OCI-LY7 (cell line): Measurements from ENCODE around the gene TFB1M. TPM values are rescaled to one million over a fixed set of nuclear protein-coding genes. Genes with fewer than 3 reads are reported as not detected.

ENCODE experiments used
- BruUV-seq: library from RNA; stranded (reverse); fragments of 400-500 nt; replicated peaks from 2 replicates; lab custom pipeline; 2021; lab: Mats Ljungman, UMichigan
- CTCF ChIA-PET: fragments of 300-600 bp; sonication (Branson Sonifier 250); formaldehyde crosslinking; loops from one replicate; lab custom pipeline; 2022; ENCODE audit warnings: antibody characterized with exemption; ENCODE audit not compliant: unreplicated experiment; lab: Charles Lee
- POLR2A ChIA-PET: fragments of 300-600 bp; sonication (Branson Sonifier 250); formaldehyde crosslinking; loops from one replicate; lab custom pipeline; 2022; ENCODE audit warnings: antibody characterized with exemption; lab: Charles Lee
- DNase-seq: peaks from one replicate; pipeline ENCODE4 v3.0.0-alpha.2; 2015; ENCODE audit warnings: low spot score
- H2AFZ ChIP-seq: fragments of 200-600 bp; sonication (generic), shearing (Covaris generic); 2 replicates; pipeline ENCODE4 v1.6.1; 2014; ENCODE audit warnings: mild to moderate bottlenecking, antibody characterized with exemption, low read length, moderate library complexity
- H3K27ac ChIP-seq: fragments of 200-600 bp; sonication (generic); 2 replicates; pipeline ENCODE4 v1.5.1; 2014; ENCODE audit warnings: mixed run types, low read depth, mild to moderate bottlenecking, moderate library complexity, low read length, inconsistent platforms; ENCODE audit not compliant: poor library complexity, severe bottlenecking
- H3K36me3 ChIP-seq: fragments of 200-600 bp; sonication (generic); 2 replicates; pipeline ENCODE4 v1.6.1; 2014; ENCODE audit warnings: mild to moderate bottlenecking, antibody characterized with exemption, low read length, moderate library complexity, mixed read lengths; ENCODE audit not compliant: insufficient read depth
- H3K4me1 ChIP-seq: fragments of 200-600 bp; sonication (generic); 2 replicates; pipeline ENCODE4 v1.5.1; 2014; ENCODE audit warnings: mild to moderate bottlenecking, low read length; ENCODE audit not compliant: insufficient read depth, poor library complexity, severe bottlenecking
- H3K4me2 ChIP-seq: fragments of 200-600 bp; sonication (generic); 2 replicates; pipeline ENCODE4 v1.6.1; 2014; ENCODE audit warnings: mild to moderate bottlenecking, low read length
- H3K4me3 ChIP-seq: fragments of 200-600 bp; sonication (generic); 2 replicates; pipeline ENCODE4 v1.5.1; 2014; ENCODE audit warnings: mild to moderate bottlenecking, low read depth, low read length; ENCODE audit not compliant: poor library complexity, severe bottlenecking
- H3K79me2 ChIP-seq: fragments of 200-600 bp; sonication (generic); 2 replicates; pipeline ENCODE4 v1.6.1; 2016; ENCODE audit warnings: low read depth, mild to moderate bottlenecking, low read length, moderate library complexity, mixed read lengths; ENCODE audit not compliant: insufficient read depth
- H3K9me2 ChIP-seq: fragments of 200-600 bp; sonication (generic); 2 replicates; pipeline ENCODE4 v1.6.1; 2016; ENCODE audit warnings: mild to moderate bottlenecking, low read length, mixed read lengths; ENCODE audit not compliant: insufficient read depth
- H3K9me3 ChIP-seq: fragments of 200-600 bp; sonication (generic); 2 replicates; pipeline ENCODE4 v1.6.1; 2014; ENCODE audit warnings: mild to moderate bottlenecking, mixed run types, low read length, mixed read lengths
- H4K20me1 ChIP-seq: fragments of 200-600 bp; sonication (generic); 2 replicates; pipeline ENCODE4 v1.6.1; 2014; ENCODE audit warnings: mild to moderate bottlenecking, antibody characterized with exemption, low read length, moderate library complexity, mixed read lengths; ENCODE audit not compliant: insufficient read depth
- EZH2phosphoT487 ChIP-seq: fragments of 200-600 bp; sonication (generic); IDR thresholded peaks from 2 replicates; pipeline ENCODE4 v1.6.1; 2018; ENCODE audit warnings: low read depth, borderline replicate concordance, mild to moderate bottlenecking, mixed run types, antibody characterized with exemption, low read length, moderate library complexity, mixed read lengths
- intact Hi-C: fragments of 100-400 bp; cut with micrococcal nuclease; formaldehyde crosslinking; loops from one replicate; pipeline ENCODE4 v1.10.0; 2022; ENCODE audit not compliant: unreplicated experiment
- total RNA-seq, 2 experiments: library from RNA; depleted of rRNA in 1 of 2; stranded (reverse); fragments of >200 nt in 1 of 2; shearing (Covaris generic) in 1 of 2; gene quantifications; 2 replicates each; pipeline ENCODE4 v1.2.3, GENCODE V29; 2014 to 2022
- TF ChIP-seq, protein P1 (sequence below): fragments of 200-600 bp; sonication (generic); conservative IDR thresholded peaks from 2 replicates; pipeline ENCODE4 v1.5.1; 2014; ENCODE audit warnings: mild to moderate bottlenecking, antibody characterized with exemption, low read length, moderate library complexity, mixed read lengths

Gene TFB1M
- total RNA-seq, 2 experiments from 2014 or later, result 34.8 to 62.8 TPM

DNA sequence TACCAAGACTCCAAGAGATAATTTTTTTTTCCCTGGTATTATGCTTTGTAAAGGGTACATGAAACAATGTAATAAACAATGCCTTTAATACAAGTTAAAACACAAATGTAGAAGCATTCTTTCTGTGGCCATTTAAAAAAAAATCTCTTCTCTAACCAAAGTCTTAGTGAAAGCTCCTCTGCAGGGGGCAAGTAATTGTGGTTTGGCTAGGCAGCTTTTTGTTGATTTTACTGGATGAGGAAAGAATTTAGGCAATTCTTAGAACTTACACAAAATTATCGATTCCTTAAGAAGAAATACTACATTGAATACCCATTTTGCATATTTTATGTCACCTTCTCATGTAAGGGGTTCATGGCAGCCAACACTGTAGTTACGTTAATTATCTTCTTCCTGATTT lies 12.4 kb downstream of the TFB1M start:
- Histone ChIP-seq H3K4me2 (no peak overlapping the region), H3K9me2 (no peaks in the 10 kb centered on the region; the same call in 1 of the 2 replicates), H3K4me3 (no peak overlapping the region), H2AFZ (no peak overlapping the region), H3K79me2 (peaks cover 6% of the 10 kb centered on the region; the same call in 1 of the 2 replicates), H3K36me3 (peaks cover 79% of the 10 kb centered on the region), H3K4me1 (no peaks in the 10 kb centered on the region), H3K9me3 (no peaks in the 10 kb centered on the region), H4K20me1 (no peaks in the 10 kb centered on the region), H3K27ac (no peak overlapping the region)
- intact Hi-C loops, result no loop called here
- TF ChIP-seq EZH2phosphoT487, result no peak
- TF ChIP-seq, protein P1, sequence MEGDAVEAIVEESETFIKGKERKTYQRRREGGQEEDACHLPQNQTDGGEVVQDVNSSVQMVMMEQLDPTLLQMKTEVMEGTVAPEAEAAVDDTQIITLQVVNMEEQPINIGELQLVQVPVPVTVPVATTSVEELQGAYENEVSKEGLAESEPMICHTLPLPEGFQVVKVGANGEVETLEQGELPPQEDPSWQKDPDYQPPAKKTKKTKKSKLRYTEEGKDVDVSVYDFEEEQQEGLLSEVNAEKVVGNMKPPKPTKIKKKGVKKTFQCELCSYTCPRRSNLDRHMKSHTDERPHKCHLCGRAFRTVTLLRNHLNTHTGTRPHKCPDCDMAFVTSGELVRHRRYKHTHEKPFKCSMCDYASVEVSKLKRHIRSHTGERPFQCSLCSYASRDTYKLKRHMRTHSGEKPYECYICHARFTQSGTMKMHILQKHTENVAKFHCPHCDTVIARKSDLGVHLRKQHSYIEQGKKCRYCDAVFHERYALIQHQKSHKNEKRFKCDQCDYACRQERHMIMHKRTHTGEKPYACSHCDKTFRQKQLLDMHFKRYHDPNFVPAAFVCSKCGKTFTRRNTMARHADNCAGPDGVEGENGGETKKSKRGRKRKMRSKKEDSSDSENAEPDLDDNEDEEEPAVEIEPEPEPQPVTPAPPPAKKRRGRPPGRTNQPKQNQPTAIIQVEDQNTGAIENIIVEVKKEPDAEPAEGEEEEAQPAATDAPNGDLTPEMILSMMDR, result no peak
- BruUV-seq, result no TSS peak
- DNase-seq, result no peak
- ChIA-PET POLR2A (interaction anchor here (0.7 to 3.0 kb wide), 4 partner anchors 9 to 1988 kb away, joined by 3 to 18 read pairs (median 4); partner anchors contain the start of gene TFB1M), CTCF (no interaction called here)

DNA sequence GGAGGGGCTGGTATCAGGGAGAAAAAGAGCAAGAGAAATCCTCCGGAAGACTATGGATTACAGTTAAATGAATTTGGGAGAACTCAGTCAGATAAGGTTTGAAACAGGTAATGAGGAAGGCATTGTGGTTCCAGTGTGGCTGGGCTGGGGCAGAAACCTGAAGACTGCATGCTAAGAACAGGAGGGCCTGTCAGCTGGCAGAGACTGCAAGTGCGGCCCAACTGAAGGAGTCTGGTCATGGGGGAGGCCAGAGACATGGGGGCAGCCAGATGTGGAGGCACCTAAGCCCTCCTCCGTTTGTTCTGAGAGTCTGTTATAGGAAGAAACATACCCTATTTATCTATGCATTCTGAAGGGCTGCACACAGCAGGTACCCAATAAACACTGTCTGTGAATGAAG lies 16.6 kb downstream of the TFB1M start:
- Histone ChIP-seq H3K79me2 (no peaks in the 10 kb centered on the region), H3K9me3 (no peaks in the 10 kb centered on the region), H3K27ac (no peak overlapping the region), H2AFZ (no peak overlapping the region), H4K20me1 (no peaks in the 10 kb centered on the region), H3K9me2 (no peaks in the 10 kb centered on the region), H3K4me3 (no peak overlapping the region), H3K4me2 (no peak overlapping the region), H3K4me1 (no peaks in the 10 kb centered on the region), H3K36me3 (peaks cover 85% of the 10 kb centered on the region)
- POLR2A ChIA-PET, result no interaction called here
- DNase-seq, result no peak
- TF ChIP-seq, protein P1, result no peak
- TF ChIP-seq EZH2phosphoT487, result no peak
- no TSS peak for BruUV-seq
- intact Hi-C loops, result no loop called here
- CTCF ChIA-PET, result no interaction called here

DNA sequence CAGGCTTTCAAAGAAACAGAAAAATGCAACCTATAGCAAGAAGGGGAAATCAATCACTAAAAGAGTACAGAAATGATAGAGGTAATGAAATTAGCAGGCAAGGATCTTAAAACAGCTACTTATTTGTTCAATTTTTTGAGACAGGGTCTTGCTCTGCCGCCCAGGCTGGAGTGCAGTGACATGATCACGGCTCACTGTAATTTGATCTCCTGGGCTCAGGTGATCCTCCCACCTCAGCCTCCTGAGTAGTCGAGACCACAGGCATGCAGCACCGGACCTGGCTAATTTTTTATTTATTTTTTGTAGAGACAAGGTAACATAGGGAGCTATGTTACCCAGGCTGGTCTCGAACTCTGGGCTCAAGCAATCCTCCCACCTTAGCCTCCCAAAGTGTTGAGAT lies 21.6 kb downstream of the TFB1M start:
- no peaks in the 10 kb centered on the region for H4K20me1 ChIP-seq
- intact Hi-C loops, result no loop called here
- CTCF ChIA-PET, result no interaction called here

More for the DNA sequence above, 21.6 kb downstream of the TFB1M start:
- H2AFZ ChIP-seq, result no peak overlapping the region
- no peak overlapping the region for H3K4me2 ChIP-seq
- no peak for DNase-seq
- POLR2A ChIA-PET, result interaction anchor here (0.6 to 1.9 kb wide), 3 partner anchors 12 to 25 kb away, joined by 3 to 6 read pairs (median 3); no protein-coding TSS in a partner anchor
- H3K4me1 ChIP-seq, result no peaks in the 10 kb centered on the region
- H3K4me3 ChIP-seq, result no peak overlapping the region
- no peak overlapping the region for H3K27ac ChIP-seq
- no TSS peak for BruUV-seq
- H3K9me3 ChIP-seq, result no peaks in the 10 kb centered on the region
- no peaks in the 10 kb centered on the region for H3K79me2 ChIP-seq
- H3K9me2 ChIP-seq, result no peaks in the 10 kb centered on the region
- H3K36me3 ChIP-seq, result peaks cover 97% of the 10 kb centered on the region
- no peak for TF ChIP-seq EZH2phosphoT487
- TF ChIP-seq, protein P1, result no peak
